H1 (cell line): ENCODE data around the gene PRRX2. TPM values are rescaled to one million over a fixed set of nuclear protein-coding genes. Genes with fewer than 3 reads are reported as not detected.

ENCODE experiments used
- CTCF ChIA-PET: fragments of 300-600 bp; sonication (Branson Sonifier 250); formaldehyde crosslinking; loops from one replicate; lab custom pipeline; 2021; ENCODE audit not compliant: partially characterized antibody; lab: Charles Lee
- POLR2A ChIA-PET: fragments of 300-600 bp; sonication (Branson Sonifier 250); formaldehyde crosslinking; loops from one replicate; lab custom pipeline; 2021; ENCODE audit warnings: inconsistent platforms; ENCODE audit not compliant: partially characterized antibody; lab: Charles Lee
- DNase-seq, 2 experiments: peaks; one replicate each; pipeline versions ENCODE4 v3.0.0 to v3.0.0-alpha.2; 2010 to 2022; ENCODE audit warnings: low spot score in 2 of 2, low read depth in 1 of 2, mixed read lengths in 1 of 2
- FAIRE-seq: peaks from 2 replicates; lab custom pipeline; 2011; peaks lifted over from hg19 to GRCh38; lab: Jason Lieb, UNC
- H2AFZ ChIP-seq: 2 replicates; pipeline ENCODE4 v1.8.1; 2012; ENCODE audit warnings: low read length, inconsistent platforms
- H2AK5ac ChIP-seq: 2 replicates; pipeline ENCODE4 v1.6.1; 2013; ENCODE audit warnings: low read depth, low read length
- H2BK120ac ChIP-seq: replicated peaks from 2 replicates; pipeline ENCODE3; 2013; ENCODE audit warnings: low read depth, low read length, inconsistent platforms
- H2BK12ac ChIP-seq: 2 replicates; pipeline ENCODE4 v1.6.1; 2013; ENCODE audit warnings: low read depth, low read length
- H2BK15ac ChIP-seq: 2 replicates; pipeline ENCODE4 v1.6.1; 2013; ENCODE audit warnings: low read length
- H2BK20ac ChIP-seq: 2 replicates; pipeline ENCODE4 v1.6.1; 2013; ENCODE audit warnings: low read length
- H2BK5ac ChIP-seq: 2 replicates; pipeline ENCODE4 v1.6.1; 2013; ENCODE audit warnings: low read depth, low read length
- H3K14ac ChIP-seq: 2 replicates; pipeline ENCODE4 v1.6.1; 2013; ENCODE audit warnings: inconsistent platforms; ENCODE audit not compliant: insufficient read length
- H3K18ac ChIP-seq: 2 replicates; pipeline ENCODE4 v1.6.1; 2013; ENCODE audit warnings: low read length; ENCODE audit errors: extremely low read depth
- H3K23ac ChIP-seq: 2 replicates; pipeline ENCODE4 v1.6.1; 2013; ENCODE audit warnings: inconsistent platforms; ENCODE audit not compliant: insufficient read length
- H3K23me2 ChIP-seq: 2 replicates; pipeline ENCODE4 v1.6.1; 2013; ENCODE audit warnings: low read depth, low read length
- H3K27ac ChIP-seq: 2 replicates; pipeline ENCODE4 v1.6.1; 2011; ENCODE audit warnings: low read depth, low read length, inconsistent platforms
- H3K27me3 ChIP-seq, 4 experiments: replicated peaks in 1 of 4; 1 replicate in 1 of 4; 2 replicates in 3 of 4; pipeline versions ENCODE4 v1.6.1 to v1.8.1; 2011 to 2013; ENCODE audit warnings: low read length in 3 of 4, mild to moderate bottlenecking in 3 of 4, inconsistent platforms in 2 of 4, mixed read lengths in 2 of 4, moderate library complexity in 1 of 4; ENCODE audit not compliant: control insufficient read depth in 3 of 4, insufficient read depth in 3 of 4; ENCODE audit errors: extremely low read depth in 1 of 4
- H3K36me3 ChIP-seq, 4 experiments: 2 replicates each; pipeline versions ENCODE4 v1.6.1 to v1.8.1; 2011 to 2013; ENCODE audit warnings: mild to moderate bottlenecking in 4 of 4, low read length in 3 of 4, moderate library complexity in 2 of 4, control low read depth in 1 of 4, inconsistent platforms in 1 of 4; ENCODE audit not compliant: insufficient read depth in 4 of 4, control insufficient read depth in 2 of 4
- H3K4ac ChIP-seq: replicated peaks from 2 replicates; pipeline ENCODE3; 2013; ENCODE audit warnings: low read length, low read depth, mixed read lengths, inconsistent platforms; ENCODE audit not compliant: insufficient read length
- H3K4me1 ChIP-seq, 4 experiments: replicated peaks in 1 of 4; 1 replicate in 1 of 4; 2 replicates in 3 of 4; pipeline versions ENCODE4 v1.6.1 to v1.8.1; 2011 to 2013; ENCODE audit warnings: low read length in 3 of 4, inconsistent platforms in 2 of 4, mixed read lengths in 1 of 4; ENCODE audit not compliant: insufficient read depth in 4 of 4, control insufficient read depth in 3 of 4
- H3K4me2 ChIP-seq, 2 experiments: 2 replicates each; pipeline versions ENCODE4 v1.6.1 to v1.8.1; 2011 to 2013; ENCODE audit warnings: low read depth in 2 of 2, low read length in 2 of 2, control low read depth in 1 of 2, inconsistent platforms in 1 of 2, mild to moderate bottlenecking in 1 of 2; ENCODE audit not compliant: insufficient read depth in 1 of 2
- H3K4me3 ChIP-seq, 4 experiments: fragments of 200-600, 300-600 bp in 1 of 4; sonication (generic), shearing (Covaris generic), sonication (Bioruptor Twin) in 1 of 4; 2 replicates each; pipeline versions ENCODE4 v1.5.1 to v1.8.1; 2011 to 2016; ENCODE audit warnings: low read length in 4 of 4, low read depth in 3 of 4, control low read depth in 2 of 4, inconsistent platforms in 2 of 4, mild to moderate bottlenecking in 2 of 4, mixed read lengths in 1 of 4, moderate library complexity in 1 of 4; ENCODE audit not compliant: insufficient read depth in 2 of 4; ENCODE audit errors: extremely low read depth in 1 of 4
- H3K56ac ChIP-seq: replicated peaks from 2 replicates; pipeline ENCODE3; 2013; ENCODE audit warnings: low read depth, mild to moderate bottlenecking, mixed read lengths, low read length, inconsistent platforms; ENCODE audit not compliant: insufficient read length
- H3K79me1 ChIP-seq: 2 replicates; pipeline ENCODE4 v1.6.1; 2013; ENCODE audit warnings: low read depth, low read length, control low read depth
- H3K79me2 ChIP-seq, 2 experiments: 2 replicates each; pipeline versions ENCODE4 v1.6.1 to v1.8.1; 2012 to 2013; ENCODE audit warnings: low read length in 2 of 2, mild to moderate bottlenecking in 2 of 2, inconsistent platforms in 1 of 2; ENCODE audit not compliant: insufficient read depth in 2 of 2, control insufficient read depth in 1 of 2
- H3K9ac ChIP-seq, 4 experiments: replicated peaks in 1 of 4; 1 replicate in 1 of 4; 2 replicates in 3 of 4; pipeline versions ENCODE4 v1.6.1 to v1.8.1; 2011 to 2013; ENCODE audit warnings: low read depth in 3 of 4, low read length in 3 of 4, control low read depth in 2 of 4, mild to moderate bottlenecking in 2 of 4, moderate library complexity in 2 of 4, inconsistent platforms in 1 of 4; ENCODE audit errors: extremely low read depth in 1 of 4
- H3K9me3 ChIP-seq, 2 experiments: 2 replicates each; pipeline versions ENCODE4 v1.6.1 to v1.8.1; 2012 to 2013; ENCODE audit warnings: mild to moderate bottlenecking in 2 of 2, moderate library complexity in 2 of 2, control low read depth in 1 of 2, inconsistent platforms in 1 of 2, low read depth in 1 of 2, low read length in 1 of 2, mixed read lengths in 1 of 2; ENCODE audit not compliant: insufficient read depth in 2 of 2
- H4K20me1 ChIP-seq, 2 experiments: replicated peaks in 1 of 2; 2 replicates each; pipeline versions ENCODE3 to v1.8.1; 2011 to 2013; ENCODE audit warnings: inconsistent platforms in 2 of 2, low read length in 2 of 2, mild to moderate bottlenecking in 1 of 2; ENCODE audit not compliant: insufficient read depth in 2 of 2, control insufficient read depth in 1 of 2
- H4K5ac ChIP-seq: 2 replicates; pipeline ENCODE4 v1.6.1; 2013; ENCODE audit warnings: low read length, low read depth, mixed read lengths, inconsistent platforms; ENCODE audit not compliant: insufficient read length
- H4K8ac ChIP-seq: 2 replicates; pipeline ENCODE4 v1.8.0; 2013; ENCODE audit warnings: mild to moderate bottlenecking, moderate library complexity, low read length, inconsistent platforms; ENCODE audit not compliant: insufficient read depth; ENCODE audit errors: extremely low read depth
- H4K91ac ChIP-seq: replicated peaks from 2 replicates; pipeline ENCODE3; 2013; ENCODE audit warnings: low read length, mixed read lengths, inconsistent platforms; ENCODE audit not compliant: insufficient read length
- ASH2L ChIP-seq: fragments of 200-600, 300-600 bp; sonication (generic); IDR thresholded peaks from one replicate; pipeline ENCODE4 v1.7.1; 2017; ENCODE audit warnings: low read length
- CTCF ChIP-seq, 3 experiments: IDR thresholded peaks; 1 replicate in 2 of 3; 2 replicates in 1 of 3; pipeline versions ENCODE4 v1.5.1 to v1.6.1; 2011; ENCODE audit warnings: low read length in 3 of 3, mild to moderate bottlenecking in 3 of 3, inconsistent platforms in 2 of 3, low read depth in 1 of 3, moderate library complexity in 1 of 3; ENCODE audit not compliant: insufficient read depth in 1 of 3; ENCODE audit errors: control extremely low read depth in 1 of 3
- MAFK ChIP-seq: IDR thresholded peaks from 2 replicates; pipeline ENCODE4 v1.6.1; 2012; ENCODE audit warnings: low read depth, mild to moderate bottlenecking, improper control_type of control experiment, low read length
- POLR2AphosphoS5 ChIP-seq: IDR thresholded peaks from 2 replicates; pipeline ENCODE4 v1.6.1; 2011; ENCODE audit warnings: low read depth, low read length
- SIX5 ChIP-seq: IDR thresholded peaks from 2 replicates; pipeline ENCODE4 v1.6.1; 2011; ENCODE audit warnings: mild to moderate bottlenecking, low read depth, low read length
- TAF1 ChIP-seq: IDR thresholded peaks from 2 replicates; pipeline ENCODE4 v1.6.1; 2011; ENCODE audit warnings: mild to moderate bottlenecking, low read depth, low read length
- TCF12 ChIP-seq: IDR thresholded peaks from 2 replicates; pipeline ENCODE4 v1.6.1; 2011; ENCODE audit warnings: low read depth, mild to moderate bottlenecking, low read length
- WGBS, 2 experiments: shearing (Covaris generic) in 1 of 2; methylation state at CpG; one replicate each; pipeline versions ENCODE4 v1.1.6 to v1.1.7; 2013 to 2015; ENCODE audit warnings: low lambda C conversion rate in 2 of 2, mixed read lengths in 2 of 2, inconsistent platforms in 1 of 2, low coverage in 1 of 2, missing lambda C conversion rate in 1 of 2; ENCODE audit not compliant: insufficient replicate concordance in 2 of 2, insufficient coverage in 1 of 2, insufficient read length in 1 of 2; ENCODE audit errors: extremely low coverage in 1 of 2, missing lambda C conversion rate in 1 of 2; 5-methylcytosine and 5-hydroxymethylcytosine counted together
- polyA plus RNA-seq, 7 experiments: library from polyadenylated mRNA; depleted of rRNA in 3 of 7; stranded (reverse) in 5 of 7; unstranded in 2 of 7; fragments of >200 nt in 5 of 7; fragments of 200-250 nt in 2 of 7; gene quantifications; 1 replicate in 5 of 7; 2 replicates in 1 of 7; 4 replicates in 1 of 7; pipeline versions ENCODE4 v1.2.1 to v1.2.3, GENCODE V29; 2011 to 2013; ENCODE audit warnings: missing spikeins in 2 of 7, mixed read lengths in 2 of 7
- total RNA-seq: library from RNA; stranded (reverse); fragmentation: NEBNext Ultra II Directional; extraction: Animal tissue kit (Norgen Biotek cat#: 25700); gene quantifications from 2 replicates; pipeline ENCODE4 v1.2.1, GENCODE V29; 2021

The PRRX2 gene
- total and polyA plus RNA-seq, 2 of the 8 experiments (the other 6 are each of a cell fraction or from before 2014, with no cell fraction given) = 5.8 to 9.2 TPM

GRCh38 chr9:129761901-129762369 is 96.5 kb downstream of the PRRX2 start:
- H4K20me1 ChIP-seq = no peaks in the 10 kb centered on the region
- no peak overlapping the region for H3K14ac ChIP-seq
- no peak overlapping the region for H3K4me3 ChIP-seq
- H3K9me3 ChIP-seq = no peaks in the 10 kb centered on the region
- POLR2A ChIA-PET = interaction anchor here (1.3 kb wide), 1 partner anchor 35 kb away, joined by 3 read pairs; no protein-coding TSS in a partner anchor
- H2BK120ac ChIP-seq = no peak overlapping the region
- peaks cover 0 to 2% (median 0%) of the 10 kb centered on the region in 4 experiments; a peak in 1 of 7 replicates for H3K4me1 ChIP-seq
- no peak overlapping the region for H3K27ac ChIP-seq
- 82% methylated on average over 6 of the region's 6 CpGs; no CpG with 5 or more reads in 1 of the 2 experiments for WGBS, 2 experiments
- H3K23ac ChIP-seq = no peak overlapping the region
- H3K4ac ChIP-seq = no peak overlapping the region
- H4K8ac ChIP-seq = peak overlapping the region; percentile 28; the same call in 1 of the 2 replicates
- no peak for TF ChIP-seq TCF12
- no peak for TF ChIP-seq CTCF (IDR thresholded peaks at IDR 0.05; ENCODE audit: control extremely low read depth in 1 of 3, insufficient read depth in 1 of 3, low read depth in 1 of 3, low read length in 3 of 3)
- TF ChIP-seq ASH2L = no peak
- TF ChIP-seq MAFK = no peak
- TF ChIP-seq POLR2AphosphoS5 = no peak
- TF ChIP-seq SIX5 = no peak
- no peak for TF ChIP-seq TAF1
- TF ChIP-seq, all 59 proteins: peak for 0
- no peak for FAIRE-seq
- H3K79me2 ChIP-seq = no peaks in the 10 kb centered on the region
- H2BK12ac ChIP-seq = no peak overlapping the region
- peak overlapping the region; percentile 88; the same call in 1 of the 2 replicates for H2BK15ac ChIP-seq
- no peak overlapping the region for H3K9ac ChIP-seq
- no peak for DNase-seq
- no peak overlapping the region for H3K4me2 ChIP-seq
- H2AFZ ChIP-seq = peak overlapping the region; percentile 43; the same call in 1 of the 2 replicates
- no peak overlapping the region for H2BK20ac ChIP-seq
- H3K18ac ChIP-seq = peak overlapping the region; percentile 71; the same call in 1 of the 2 replicates
- no peaks in the 10 kb centered on the region for H3K36me3 ChIP-seq
- no peaks in the 10 kb centered on the region for H3K79me1 ChIP-seq
- H4K5ac ChIP-seq = no peak overlapping the region
- no peak overlapping the region for H3K56ac ChIP-seq
- no peaks in the 10 kb centered on the region for H3K23me2 ChIP-seq
- H4K91ac ChIP-seq = no peak overlapping the region
- H2BK5ac ChIP-seq = no peak overlapping the region
- H3K27me3 ChIP-seq = no peaks in the 10 kb centered on the region
- CTCF ChIA-PET = interaction anchor here (1.3 to 16.4 kb wide), 6 partner anchors 8 to 35 kb away, joined by 3 to 168 read pairs (median 5); no protein-coding TSS in a partner anchor
- no peak overlapping the region for H2AK5ac ChIP-seq
